ENCODE data around the gene HOXA6. TPM values are rescaled to one million over a fixed set of nuclear protein-coding genes. Genes with fewer than 3 reads are reported as not detected.
A peak's percentile ranks its signal among the peaks of the same experiment; 100 is the strongest.

The HOXA6 gene
- total RNA-seq, 1 donor from 2014 or later, result 15.3 TPM

DNA sequence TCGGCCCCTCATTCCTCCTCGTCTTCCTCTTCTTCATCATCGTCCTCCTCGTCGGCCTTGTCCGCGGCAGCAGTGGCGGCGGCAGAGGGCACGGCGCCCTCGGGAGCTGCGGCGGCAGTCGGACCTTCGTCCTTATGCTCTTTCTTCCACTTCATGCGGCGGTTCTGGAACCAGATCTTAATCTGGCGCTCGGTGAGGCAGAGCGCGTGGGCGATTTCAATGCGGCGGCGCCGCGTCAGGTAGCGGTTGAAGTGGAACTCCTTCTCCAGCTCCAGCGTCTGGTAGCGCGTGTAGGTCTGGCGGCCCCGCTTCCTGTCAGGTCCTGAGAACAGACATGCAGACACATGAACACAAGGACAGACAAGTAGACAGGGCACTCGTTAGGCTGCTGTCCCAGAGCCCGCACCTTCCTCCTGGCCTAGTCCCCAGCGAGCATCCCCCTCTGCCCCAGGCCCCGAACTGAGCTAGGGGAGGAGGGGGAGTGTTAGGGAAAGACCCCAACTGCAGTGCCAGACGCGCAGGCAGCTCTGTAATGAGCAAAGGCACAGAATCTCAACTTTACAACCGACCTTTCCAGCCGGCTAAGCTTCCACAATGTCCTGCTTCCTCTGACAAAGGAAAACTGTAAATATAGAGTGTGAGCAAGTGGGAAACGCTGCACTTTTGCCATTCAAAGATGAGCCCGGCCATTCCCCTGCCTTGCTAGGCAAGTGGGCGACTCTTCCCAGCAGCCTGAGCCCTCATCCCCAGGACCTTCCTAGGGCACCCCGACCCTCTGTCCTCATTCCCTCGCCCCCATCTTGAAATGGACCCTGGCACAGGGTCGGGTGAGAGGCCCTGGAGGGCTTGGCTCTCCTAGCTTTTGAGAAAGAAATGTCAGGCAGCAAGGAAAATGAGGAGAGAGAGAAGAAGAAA lies 7.6 kb upstream of the HOXA6 start:
- Histone ChIP-seq H3K4me1 (peaks cover 3 to 20% of the 10 kb centered on the region in 2 donors), H3K36me3 (no peaks in the 10 kb centered on the region), H3K27me3 (no peaks in the 10 kb centered on the region), H3K9me3 (no peaks in the 10 kb centered on the region), H3K4me3 (peak overlapping the region; percentile 64 to 82), H3K27ac (peak overlapping the region in 1 of 2 donors; percentile 73)
- peak in 1 of 2 donors; percentile 64 for DNase-seq (ENCODE audit: low spot score in 2 of 2)
- intact Hi-C loops (cut with DNase I), result loop anchor here (5.0 kb wide), 1 partner anchor 1298 kb away; no protein-coding TSS in a partner anchor
- TF ChIP-seq, protein P1, sequence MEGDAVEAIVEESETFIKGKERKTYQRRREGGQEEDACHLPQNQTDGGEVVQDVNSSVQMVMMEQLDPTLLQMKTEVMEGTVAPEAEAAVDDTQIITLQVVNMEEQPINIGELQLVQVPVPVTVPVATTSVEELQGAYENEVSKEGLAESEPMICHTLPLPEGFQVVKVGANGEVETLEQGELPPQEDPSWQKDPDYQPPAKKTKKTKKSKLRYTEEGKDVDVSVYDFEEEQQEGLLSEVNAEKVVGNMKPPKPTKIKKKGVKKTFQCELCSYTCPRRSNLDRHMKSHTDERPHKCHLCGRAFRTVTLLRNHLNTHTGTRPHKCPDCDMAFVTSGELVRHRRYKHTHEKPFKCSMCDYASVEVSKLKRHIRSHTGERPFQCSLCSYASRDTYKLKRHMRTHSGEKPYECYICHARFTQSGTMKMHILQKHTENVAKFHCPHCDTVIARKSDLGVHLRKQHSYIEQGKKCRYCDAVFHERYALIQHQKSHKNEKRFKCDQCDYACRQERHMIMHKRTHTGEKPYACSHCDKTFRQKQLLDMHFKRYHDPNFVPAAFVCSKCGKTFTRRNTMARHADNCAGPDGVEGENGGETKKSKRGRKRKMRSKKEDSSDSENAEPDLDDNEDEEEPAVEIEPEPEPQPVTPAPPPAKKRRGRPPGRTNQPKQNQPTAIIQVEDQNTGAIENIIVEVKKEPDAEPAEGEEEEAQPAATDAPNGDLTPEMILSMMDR (IDR thresholded peaks at IDR 0.05), result no peak

DNA sequence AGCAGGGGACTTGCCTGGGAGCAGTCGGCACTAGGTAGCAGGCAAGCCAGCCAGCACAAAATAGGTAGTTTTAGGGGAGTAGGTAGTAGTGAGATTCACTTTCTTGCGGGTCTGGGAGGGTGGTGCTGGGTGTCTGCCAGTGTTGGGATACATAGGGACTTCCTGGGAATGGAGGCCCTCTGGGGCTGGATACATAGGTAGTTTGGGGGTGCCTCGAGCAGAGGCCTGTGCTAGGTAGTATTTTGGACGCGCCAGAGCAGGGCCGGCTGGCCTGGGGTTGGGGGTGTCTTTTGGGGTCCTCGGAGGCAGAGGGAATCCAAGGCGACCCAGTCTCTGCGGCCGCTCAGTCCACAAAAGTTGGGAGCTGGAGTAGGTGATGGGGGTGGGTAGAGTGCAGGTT lies 6.8 kb upstream of the HOXA6 start:
- TF ChIP-seq, protein P1 (IDR thresholded peaks at IDR 0.05), result no peak
- peak in 1 of 2 donors; percentile 41 for DNase-seq (ENCODE audit: low spot score in 2 of 2)
- H3K27me3 ChIP-seq, result no peaks in the 10 kb centered on the region
- H3K4me1 ChIP-seq, result peaks cover 3 to 28% of the 10 kb centered on the region in 2 donors
- H3K9me3 ChIP-seq, result no peaks in the 10 kb centered on the region
- no peaks in the 10 kb centered on the region for H3K36me3 ChIP-seq
- intact Hi-C loops (cut with DNase I), result no loop called here
- no peak overlapping the region for H3K27ac ChIP-seq
- no peak overlapping the region for H3K4me3 ChIP-seq

DNA sequence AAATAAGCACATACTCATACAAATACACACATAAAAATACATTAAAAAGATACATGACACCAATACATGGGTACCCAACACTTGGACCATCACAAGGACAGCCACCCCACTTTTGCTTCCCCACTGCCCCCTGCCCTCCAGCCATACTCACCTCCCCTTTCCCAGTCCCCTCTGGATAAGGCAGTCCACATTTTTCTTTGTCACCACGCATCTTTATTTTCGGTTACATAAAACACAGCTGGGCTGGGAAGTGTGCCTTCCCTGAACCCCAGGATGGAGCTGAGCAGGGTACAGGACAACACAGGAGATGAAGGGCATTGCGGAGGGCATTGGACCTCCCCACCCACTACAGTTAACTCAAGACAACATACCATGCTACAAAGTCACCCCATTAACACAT lies 6.0 kb upstream of the HOXA6 start:
- Histone ChIP-seq H3K9me3 (no peaks in the 10 kb centered on the region), H3K27ac (no peak overlapping the region), H3K27me3 (no peaks in the 10 kb centered on the region), H3K4me1 (peaks cover 3 to 33% of the 10 kb centered on the region in 2 donors), H3K36me3 (no peaks in the 10 kb centered on the region), H3K4me3 (no peak overlapping the region)
- TF ChIP-seq, protein P1 (IDR thresholded peaks at IDR 0.05), result no peak
- intact Hi-C loops (cut with DNase I), result no loop called here
- DNase-seq (ENCODE audit: low spot score in 2 of 2), result peak in 1 of 2 donors; percentile 45

DNA sequence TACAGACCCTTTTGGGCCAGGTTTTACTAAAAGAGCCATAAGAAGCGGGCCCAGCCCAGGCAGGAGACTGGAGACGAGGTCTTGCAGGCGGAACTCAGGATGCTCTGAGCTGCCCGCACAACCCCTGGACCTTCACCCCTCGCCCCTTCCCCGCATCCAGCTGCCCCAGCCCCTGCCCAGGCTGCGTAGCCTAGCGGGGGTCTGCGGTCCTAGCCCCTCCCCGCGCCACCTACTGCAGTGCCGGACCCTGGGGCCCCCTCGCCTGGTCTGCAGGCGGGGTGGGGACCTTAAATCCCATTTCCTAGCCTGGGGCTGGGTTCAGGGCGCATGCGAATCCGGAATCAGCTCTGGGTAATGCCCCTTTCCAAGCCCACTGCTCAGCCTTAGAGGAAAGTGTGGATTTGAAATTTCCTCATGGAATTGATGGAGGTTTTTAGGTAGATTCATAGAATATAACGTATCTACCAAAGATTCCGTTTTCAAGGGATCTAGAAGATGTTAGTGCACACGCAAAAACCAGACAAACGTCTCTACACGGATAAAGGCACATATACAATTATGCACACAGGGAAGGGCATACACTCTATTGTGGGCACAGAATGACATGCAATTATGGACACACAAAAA lies 5.4 kb upstream of the HOXA6 start:
- H3K27me3 ChIP-seq, result no peaks in the 10 kb centered on the region
- intact Hi-C loops (cut with DNase I), result no loop called here
- peak overlapping the region; percentile 83 to 88 for H3K27ac ChIP-seq
- no peaks in the 10 kb centered on the region for H3K9me3 ChIP-seq
- H3K36me3 ChIP-seq, result no peaks in the 10 kb centered on the region
- DNase-seq (ENCODE audit: low spot score in 2 of 2), result no peak
- H3K4me3 ChIP-seq, result peak overlapping the region; percentile 68 to 69
- H3K4me1 ChIP-seq, result peaks cover 3 to 33% of the 10 kb centered on the region in 2 donors
- TF ChIP-seq, protein P1 (IDR thresholded peaks at IDR 0.05), result no peak

DNA sequence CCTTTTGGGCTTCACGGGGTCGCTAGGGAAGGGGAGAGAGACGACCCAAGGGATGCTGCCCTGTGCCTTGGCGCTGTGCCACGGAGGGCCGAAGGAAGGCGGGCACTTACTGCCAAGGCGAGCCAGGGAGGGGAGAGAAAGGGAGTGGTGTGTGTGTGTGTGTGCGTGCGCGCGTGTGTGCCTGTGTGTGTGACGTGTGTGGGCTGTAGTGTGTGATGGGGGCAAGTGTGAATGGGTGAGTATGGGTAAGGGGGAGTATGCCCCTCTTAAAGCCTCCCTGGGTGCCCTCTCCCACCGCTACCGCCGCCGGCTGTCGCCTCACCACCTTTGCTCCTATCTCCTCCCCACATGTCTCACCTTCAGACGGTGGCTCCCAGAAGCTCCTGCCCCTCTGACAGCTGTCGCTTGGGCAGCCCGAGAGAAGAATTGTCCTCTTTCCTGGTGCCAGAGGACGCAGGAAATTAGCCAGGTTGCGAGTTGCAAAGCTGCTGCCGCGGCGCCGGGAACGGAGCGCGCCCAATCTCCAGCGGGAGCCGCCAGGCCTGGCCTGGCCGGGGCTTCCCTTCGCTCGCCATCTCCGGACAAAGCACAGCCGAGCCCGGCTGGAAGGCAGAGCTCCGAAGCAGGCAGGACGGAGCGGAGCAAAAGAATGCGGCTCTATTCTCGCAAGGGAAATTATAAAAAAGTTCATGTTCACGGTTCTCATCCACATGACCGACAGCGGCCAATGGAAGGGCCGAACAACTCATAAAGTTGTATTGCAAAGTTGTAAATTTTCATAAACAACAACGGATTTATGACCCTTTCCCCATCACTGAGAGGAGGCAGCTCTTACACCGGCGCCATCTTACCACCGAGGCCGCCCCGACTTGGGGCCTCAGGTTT lies 4.6 kb upstream of the HOXA6 start, which contains the start of gene HOXA3:
Gene HOXA3 (minus strand): TSS at position 653 of the 885 bp plus-strand sequence. CDS start 41,943 bp downstream, outside the sequence.
- Histone ChIP-seq H3K27me3 (no peaks in the 10 kb centered on the region), H3K4me3 (peak within 1 kb of the TSS; percentile 68 to 69), H3K9me3 (no peaks in the 10 kb centered on the region), H3K27ac (peak within 1 kb of the TSS; percentile 83 to 88), H3K4me1 (peaks cover 3 to 36% of the 10 kb centered on the region in 2 donors), H3K36me3 (no peaks in the 10 kb centered on the region)
- peak in 1 of 2 donors; percentile 80 for DNase-seq (ENCODE audit: low spot score in 2 of 2)
- TF ChIP-seq, protein P1 (IDR thresholded peaks at IDR 0.05), result no peak
- intact Hi-C loops (cut with DNase I), result no loop called here

All from ascending aorta (tissue), 2 donors.